ENCODE measurements around the gene PRKAR1B.

DNA sequence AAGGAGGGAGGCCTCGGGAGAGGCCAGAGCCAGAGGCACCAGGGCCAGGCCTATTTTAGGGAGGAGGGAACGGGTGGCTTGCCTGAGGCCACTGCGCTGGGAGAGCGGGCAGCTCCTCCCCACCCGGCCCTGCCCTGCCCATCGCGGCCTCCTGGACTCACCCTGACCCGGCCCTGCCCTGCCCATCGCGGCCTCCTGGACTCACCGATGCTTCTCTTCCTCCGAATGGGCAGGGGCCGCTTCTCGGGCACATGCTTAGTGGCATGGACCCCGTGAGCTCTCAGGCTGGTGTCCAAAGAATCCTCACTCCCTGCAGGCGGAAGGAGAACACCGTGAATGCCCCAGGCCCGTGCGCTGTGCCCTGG is 215.0 kb downstream of the PRKAR1B start:
- TF ChIP-seq, protein P1, sequence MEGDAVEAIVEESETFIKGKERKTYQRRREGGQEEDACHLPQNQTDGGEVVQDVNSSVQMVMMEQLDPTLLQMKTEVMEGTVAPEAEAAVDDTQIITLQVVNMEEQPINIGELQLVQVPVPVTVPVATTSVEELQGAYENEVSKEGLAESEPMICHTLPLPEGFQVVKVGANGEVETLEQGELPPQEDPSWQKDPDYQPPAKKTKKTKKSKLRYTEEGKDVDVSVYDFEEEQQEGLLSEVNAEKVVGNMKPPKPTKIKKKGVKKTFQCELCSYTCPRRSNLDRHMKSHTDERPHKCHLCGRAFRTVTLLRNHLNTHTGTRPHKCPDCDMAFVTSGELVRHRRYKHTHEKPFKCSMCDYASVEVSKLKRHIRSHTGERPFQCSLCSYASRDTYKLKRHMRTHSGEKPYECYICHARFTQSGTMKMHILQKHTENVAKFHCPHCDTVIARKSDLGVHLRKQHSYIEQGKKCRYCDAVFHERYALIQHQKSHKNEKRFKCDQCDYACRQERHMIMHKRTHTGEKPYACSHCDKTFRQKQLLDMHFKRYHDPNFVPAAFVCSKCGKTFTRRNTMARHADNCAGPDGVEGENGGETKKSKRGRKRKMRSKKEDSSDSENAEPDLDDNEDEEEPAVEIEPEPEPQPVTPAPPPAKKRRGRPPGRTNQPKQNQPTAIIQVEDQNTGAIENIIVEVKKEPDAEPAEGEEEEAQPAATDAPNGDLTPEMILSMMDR (IDR thresholded peaks at IDR 0.05): no peak
- TF ChIP-seq POLR2A (IDR thresholded peaks at IDR 0.05): no peak
